AG04450 (cell line): ENCODE measurements around the gene CDKAL1. TPM values are rescaled to one million over a fixed set of nuclear protein-coding genes. Genes with fewer than 3 reads are reported as not detected.

ENCODE experiments used
- CTCF ChIA-PET: fragments of 300-600, 350-600 bp; formaldehyde crosslinking; extraction: SDS; loops from one replicate; lab custom pipeline; 2022; ENCODE audit warnings: antibody characterized with exemption, inconsistent platforms; lab: Charles Lee
- POLR2A ChIA-PET: fragments of 350-600 bp; formaldehyde crosslinking; extraction: SDS; loops from one replicate; lab custom pipeline; 2021; ENCODE audit warnings: antibody characterized with exemption, inconsistent platforms; lab: Yijun Ruan, JAX
- DNase-seq: peaks from one replicate; pipeline ENCODE4 v3.0.0-alpha.2; 2011; ENCODE audit warnings: low read depth, low spot score
- H3K27ac ChIP-seq: one replicate; pipeline ENCODE4 v1.5.1; 2012; ENCODE audit warnings: low read depth, low read length, control low read depth
- H3K27me3 ChIP-seq: one replicate; pipeline ENCODE4 v1.6.0; 2012; ENCODE audit warnings: low read length; ENCODE audit not compliant: control insufficient read depth, insufficient read depth
- H3K4me3 ChIP-seq: 2 replicates; pipeline ENCODE4 v1.5.1; 2011; ENCODE audit warnings: mild to moderate bottlenecking, low read depth, low read length, control low read depth
- H3K9me3 ChIP-seq: 2 replicates; pipeline ENCODE4 v1.5.1; 2012; ENCODE audit warnings: low read length; ENCODE audit not compliant: control insufficient read depth, insufficient read depth
- polyA plus RNA-seq: library from polyadenylated mRNA; depleted of rRNA; stranded (reverse); fragments of >200 nt; gene quantifications from 2 replicates; pipeline ENCODE4 v1.2.3, GENCODE V29; 2011
- TF ChIP-seq, protein P1 (sequence below): IDR thresholded peaks from 2 replicates; pipeline ENCODE4 v1.5.1; 2011; ENCODE audit warnings: low read depth, low read length, control low read depth, inconsistent platforms

The CDKAL1 gene
- polyA plus RNA-seq, 1 experiment = 9.2 TPM

DNA sequence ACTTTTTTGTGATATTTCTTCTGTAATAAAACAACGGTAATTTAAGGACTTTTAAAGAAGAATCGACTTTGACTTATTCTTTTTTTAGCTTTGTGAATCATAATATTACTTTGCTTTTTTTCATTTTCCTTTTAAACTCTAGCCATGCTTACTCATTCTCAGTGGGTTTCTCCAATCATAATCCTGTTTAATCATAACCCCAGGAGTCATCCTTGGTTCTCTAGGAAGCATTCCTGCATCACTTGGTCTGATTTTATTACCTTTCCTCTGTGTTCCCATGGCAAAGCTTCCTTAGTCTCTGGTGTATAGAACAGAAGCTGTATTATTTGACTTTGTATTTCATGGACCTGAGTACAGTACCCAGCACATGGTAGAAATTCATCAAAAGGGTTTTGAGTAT, 223.5 kb downstream of the CDKAL1 start:
- POLR2A ChIA-PET = no interaction called here

DNA sequence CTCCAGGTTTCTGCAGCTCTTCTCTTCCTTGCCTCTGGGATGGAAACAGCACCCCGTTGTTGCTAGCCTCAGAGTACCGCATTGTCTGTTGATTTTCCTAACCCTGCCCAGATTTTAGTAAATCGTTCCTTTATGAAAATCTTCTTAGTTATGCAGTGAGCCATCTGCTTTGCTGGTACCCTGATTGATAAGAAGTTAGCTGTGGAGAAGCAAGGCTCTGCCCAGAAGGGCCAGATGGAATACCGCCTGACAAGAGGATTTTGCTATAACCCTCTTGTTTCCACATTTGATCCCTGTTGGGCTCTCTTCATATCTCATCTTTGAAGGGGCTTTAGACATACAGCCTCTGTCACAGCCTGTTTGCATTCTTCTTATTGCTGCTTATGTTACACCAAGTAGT, 229.0 kb downstream of the CDKAL1 start:
- TF ChIP-seq, protein P1, sequence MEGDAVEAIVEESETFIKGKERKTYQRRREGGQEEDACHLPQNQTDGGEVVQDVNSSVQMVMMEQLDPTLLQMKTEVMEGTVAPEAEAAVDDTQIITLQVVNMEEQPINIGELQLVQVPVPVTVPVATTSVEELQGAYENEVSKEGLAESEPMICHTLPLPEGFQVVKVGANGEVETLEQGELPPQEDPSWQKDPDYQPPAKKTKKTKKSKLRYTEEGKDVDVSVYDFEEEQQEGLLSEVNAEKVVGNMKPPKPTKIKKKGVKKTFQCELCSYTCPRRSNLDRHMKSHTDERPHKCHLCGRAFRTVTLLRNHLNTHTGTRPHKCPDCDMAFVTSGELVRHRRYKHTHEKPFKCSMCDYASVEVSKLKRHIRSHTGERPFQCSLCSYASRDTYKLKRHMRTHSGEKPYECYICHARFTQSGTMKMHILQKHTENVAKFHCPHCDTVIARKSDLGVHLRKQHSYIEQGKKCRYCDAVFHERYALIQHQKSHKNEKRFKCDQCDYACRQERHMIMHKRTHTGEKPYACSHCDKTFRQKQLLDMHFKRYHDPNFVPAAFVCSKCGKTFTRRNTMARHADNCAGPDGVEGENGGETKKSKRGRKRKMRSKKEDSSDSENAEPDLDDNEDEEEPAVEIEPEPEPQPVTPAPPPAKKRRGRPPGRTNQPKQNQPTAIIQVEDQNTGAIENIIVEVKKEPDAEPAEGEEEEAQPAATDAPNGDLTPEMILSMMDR = no peak
- H3K4me3 ChIP-seq = no peak overlapping the region
- H3K27me3 ChIP-seq = no peaks in the 10 kb centered on the region
- no peaks in the 10 kb centered on the region for H3K9me3 ChIP-seq
- no peak overlapping the region for H3K27ac ChIP-seq
- CTCF ChIA-PET = no interaction called here
- POLR2A ChIA-PET = no interaction called here
- DNase-seq = no peak

More for the DNA sequence above, 223.5 kb downstream of the CDKAL1 start:
- no peak for DNase-seq
- CTCF ChIA-PET = no interaction called here
- no peaks in the 10 kb centered on the region for H3K27me3 ChIP-seq
- TF ChIP-seq, protein P1 = no peak
- H3K4me3 ChIP-seq = no peak overlapping the region
- no peak overlapping the region for H3K27ac ChIP-seq
- no peaks in the 10 kb centered on the region for H3K9me3 ChIP-seq

DNA sequence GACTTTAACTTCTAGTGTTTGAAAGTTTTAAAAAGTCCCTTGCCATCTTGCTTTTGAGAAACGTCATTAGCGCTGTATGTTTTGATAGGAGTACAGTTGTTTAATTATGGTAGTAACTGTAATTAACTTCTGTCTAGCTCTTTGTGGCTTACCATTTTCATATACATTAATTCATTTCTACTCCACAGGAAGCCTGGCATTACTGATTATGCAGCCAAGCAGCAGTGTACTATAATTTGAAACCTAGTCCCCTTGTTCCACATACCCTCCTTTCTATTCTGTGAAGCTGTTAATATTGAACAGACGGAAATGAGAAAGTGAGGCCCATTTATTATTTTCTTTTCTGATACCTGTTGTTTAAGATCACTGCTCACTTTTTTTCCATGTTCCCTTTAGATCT, 235.4 kb downstream of the CDKAL1 start:
- ChIA-PET CTCF (no interaction called here), POLR2A (no interaction called here)
- no peaks in the 10 kb centered on the region for H3K27me3 ChIP-seq
- no peaks in the 10 kb centered on the region for H3K9me3 ChIP-seq
- H3K27ac ChIP-seq = no peak overlapping the region
- H3K4me3 ChIP-seq = no peak overlapping the region
- TF ChIP-seq, protein P1 = no peak
- DNase-seq = no peak

DNA sequence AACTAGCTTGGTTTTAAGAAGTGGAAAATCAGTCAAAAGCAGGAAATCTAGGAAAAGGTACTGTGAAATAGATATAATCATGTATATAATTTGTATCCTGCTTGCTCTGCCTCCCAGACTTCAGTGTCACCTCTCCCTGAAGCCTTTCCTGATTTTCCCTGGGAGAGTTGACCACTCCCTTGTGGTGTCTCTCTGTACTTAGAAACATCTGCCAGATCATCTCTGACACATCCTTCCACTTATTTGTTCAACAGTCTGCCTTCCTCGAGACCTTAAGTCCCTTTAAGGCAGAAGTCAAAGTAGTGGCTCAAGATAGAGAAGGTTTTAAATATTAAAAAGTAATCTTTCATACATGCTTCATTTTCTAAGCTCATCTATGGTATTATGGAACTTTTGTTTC, 236.5 kb downstream of the CDKAL1 start:
- TF ChIP-seq, protein P1 = no peak
- CTCF ChIA-PET = no interaction called here
- DNase-seq = no peak
- no peak overlapping the region for H3K4me3 ChIP-seq
- POLR2A ChIA-PET = no interaction called here
- H3K9me3 ChIP-seq = no peaks in the 10 kb centered on the region
- no peaks in the 10 kb centered on the region for H3K27me3 ChIP-seq
- no peak overlapping the region for H3K27ac ChIP-seq

DNA sequence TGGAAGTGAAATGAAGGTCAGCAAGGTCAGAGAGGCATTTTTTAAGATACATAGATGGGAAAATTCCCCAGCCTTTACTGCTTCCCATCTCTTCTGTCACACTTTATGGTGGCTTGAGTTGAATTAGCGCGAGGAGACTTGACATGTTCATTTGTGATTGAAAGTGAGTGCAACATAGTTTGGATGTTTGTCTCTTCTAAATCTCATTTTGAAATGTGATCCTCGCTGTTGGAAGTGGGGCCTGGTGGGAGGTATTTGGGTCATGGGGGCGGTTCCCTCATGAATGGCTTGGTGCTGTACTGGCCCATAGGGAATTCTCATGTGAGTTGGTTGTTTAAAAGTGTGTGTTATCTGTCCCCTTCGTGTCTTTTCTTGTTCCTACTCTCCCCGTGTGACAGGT, 237.2 kb downstream of the CDKAL1 start:
- TF ChIP-seq, protein P1 = no peak
- no peak for DNase-seq
- no peak overlapping the region for H3K27ac ChIP-seq
- ChIA-PET POLR2A (no interaction called here), CTCF (no interaction called here)
- H3K4me3 ChIP-seq = no peak overlapping the region
- no peaks in the 10 kb centered on the region for H3K9me3 ChIP-seq
- no peaks in the 10 kb centered on the region for H3K27me3 ChIP-seq
